NCI-H2196 (cell line): ENCODE results near the gene PUM1.
"Not testable (repeated sequence)": the region's sequence is repeated elsewhere in the genome, so short reads cannot be mapped to it uniquely, and the experiment has no call there.

Source experiments
- DNase-seq: peaks from one replicate; lab custom pipeline; 2025; ENCODE audit not compliant: unreplicated experiment; lab: John Stamatoyannopoulos, UW

PUM1 gene

GRCh38 chr1:30968220-30968971 is 97.1 kb downstream of the PUM1 start:
- DNase-seq: peak; percentile 13

GRCh38 chr1:30966690-30967369 is 98.7 kb downstream of the PUM1 start:
- DNase-seq: peak; percentile 52

GRCh38 chr1:30965924-30966599 is 99.5 kb downstream of the PUM1 start:
- no peak for DNase-seq

- DNase-seq: no peak
Measured at GRCh38 chr1:30964706-30965105, 100.8 kb downstream of the PUM1 start.

- DNase-seq: no peak
Measured at GRCh38 chr1:30962609-30963508, 102.7 kb downstream of the PUM1 start.

GRCh38 chr1:30957560-30958222 is 107.8 kb downstream of the PUM1 start:
- no peak for DNase-seq

- no peak for DNase-seq
Measured at GRCh38 chr1:30955448-30956015, 110.0 kb downstream of the PUM1 start.

GRCh38 chr1:30953685-30954084 is 111.8 kb downstream of the PUM1 start:
- DNase-seq: no peak

GRCh38 chr1:30952098-30952497 is 113.4 kb downstream of the PUM1 start:
- no peak for DNase-seq

GRCh38 chr1:30950700-30951099 is 114.8 kb downstream of the PUM1 start:
- DNase-seq: no peak

- DNase-seq: no peak
Measured at GRCh38 chr1:30950053-30950452, 115.5 kb downstream of the PUM1 start.

GRCh38 chr1:30949487-30949838 is 116.1 kb downstream of the PUM1 start:
- not testable (repeated sequence) for DNase-seq

GRCh38 chr1:30948813-30949486 is 116.6 kb downstream of the PUM1 start:
- not testable (repeated sequence) for DNase-seq

- no peak for DNase-seq
Measured at GRCh38 chr1:30948278-30948677, 117.2 kb downstream of the PUM1 start.

- no peak for DNase-seq
Measured at GRCh38 chr1:30947212-30947611, 118.3 kb downstream of the PUM1 start.

GRCh38 chr1:30942326-30942963 is 123.1 kb downstream of the PUM1 start:
- DNase-seq: no peak

- DNase-seq: no peak
Measured at GRCh38 chr1:30940541-30940940, 125.0 kb downstream of the PUM1 start.

- no peak for DNase-seq
Measured at GRCh38 chr1:30936541-30937171, 128.9 kb downstream of the PUM1 start.

GRCh38 chr1:30935758-30936157 is 129.8 kb downstream of the PUM1 start:
- not testable (repeated sequence) for DNase-seq
